H1 (cell line): ENCODE results near the gene ETV5.

ENCODE experiments used
- BRCA1 ChIP-seq: IDR thresholded peaks from 2 replicates; pipeline ENCODE4 v1.6.1; 2012; ENCODE audit warnings: low read depth, low read length, improper control_type of control experiment
- EGR1 ChIP-seq: IDR thresholded peaks from 2 replicates; pipeline ENCODE4 v1.6.1; 2011; ENCODE audit warnings: low read depth, low read length, borderline replicate concordance
- EZH2 ChIP-seq: fragments of 200-600 bp; sonication (generic); IDR thresholded peaks from 2 replicates; pipeline ENCODE4 v1.7.1; 2012; ENCODE audit warnings: low read depth, mild to moderate bottlenecking, moderate library complexity, low read length, inconsistent platforms; ENCODE audit not compliant: severe bottlenecking
- PHF8 ChIP-seq: fragments of 200-600 bp; sonication (generic); conservative IDR thresholded peaks from 2 replicates; pipeline ENCODE4 v1.7.1; 2012; ENCODE audit warnings: low read depth, mild to moderate bottlenecking, inconsistent platforms, low read length, moderate library complexity
- RXRA ChIP-seq: IDR thresholded peaks from 2 replicates; pipeline ENCODE4 v1.6.1; 2011; ENCODE audit warnings: low read depth, mild to moderate bottlenecking, low read length, moderate library complexity; ENCODE audit not compliant: insufficient read depth
- TF ChIP-seq, protein P1 (sequence below), 3 experiments: IDR thresholded peaks; 1 replicate in 2 of 3; 2 replicates in 1 of 3; pipeline versions ENCODE4 v1.5.1 to v1.6.1; 2011; ENCODE audit warnings: low read length in 3 of 3, mild to moderate bottlenecking in 3 of 3, inconsistent platforms in 2 of 3, low read depth in 1 of 3, moderate library complexity in 1 of 3; ENCODE audit not compliant: insufficient read depth in 1 of 3; ENCODE audit errors: control extremely low read depth in 1 of 3

DNA sequence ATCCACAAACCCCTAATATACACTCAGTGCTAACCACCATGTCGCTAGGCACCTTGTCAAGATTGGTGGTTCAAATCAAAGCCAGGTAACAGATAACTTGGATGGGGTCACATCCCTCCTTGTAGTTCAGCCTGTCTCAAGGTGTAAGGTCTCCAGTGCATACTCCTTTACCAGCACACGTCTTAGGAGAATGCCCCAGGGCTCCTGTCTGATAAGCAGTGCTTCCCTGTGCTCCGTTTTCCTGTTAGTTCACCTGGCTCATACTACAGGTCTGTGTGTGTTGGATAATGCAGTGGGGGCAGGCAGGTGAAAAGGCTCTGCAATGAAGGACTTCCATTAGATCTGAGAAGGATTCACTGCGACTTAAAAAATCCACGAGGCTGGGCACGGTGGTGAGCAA is 50.7 kb downstream of the ETV5 start:
- TF ChIP-seq EGR1 (no peak), BRCA1 (no peak), RXRA (no peak), EZH2 (no peak), PHF8 (no peak)
- TF ChIP-seq, protein P1, sequence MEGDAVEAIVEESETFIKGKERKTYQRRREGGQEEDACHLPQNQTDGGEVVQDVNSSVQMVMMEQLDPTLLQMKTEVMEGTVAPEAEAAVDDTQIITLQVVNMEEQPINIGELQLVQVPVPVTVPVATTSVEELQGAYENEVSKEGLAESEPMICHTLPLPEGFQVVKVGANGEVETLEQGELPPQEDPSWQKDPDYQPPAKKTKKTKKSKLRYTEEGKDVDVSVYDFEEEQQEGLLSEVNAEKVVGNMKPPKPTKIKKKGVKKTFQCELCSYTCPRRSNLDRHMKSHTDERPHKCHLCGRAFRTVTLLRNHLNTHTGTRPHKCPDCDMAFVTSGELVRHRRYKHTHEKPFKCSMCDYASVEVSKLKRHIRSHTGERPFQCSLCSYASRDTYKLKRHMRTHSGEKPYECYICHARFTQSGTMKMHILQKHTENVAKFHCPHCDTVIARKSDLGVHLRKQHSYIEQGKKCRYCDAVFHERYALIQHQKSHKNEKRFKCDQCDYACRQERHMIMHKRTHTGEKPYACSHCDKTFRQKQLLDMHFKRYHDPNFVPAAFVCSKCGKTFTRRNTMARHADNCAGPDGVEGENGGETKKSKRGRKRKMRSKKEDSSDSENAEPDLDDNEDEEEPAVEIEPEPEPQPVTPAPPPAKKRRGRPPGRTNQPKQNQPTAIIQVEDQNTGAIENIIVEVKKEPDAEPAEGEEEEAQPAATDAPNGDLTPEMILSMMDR (IDR thresholded peaks at IDR 0.05; ENCODE audit: control extremely low read depth in 1 of 3, insufficient read depth in 1 of 3, low read depth in 1 of 3, low read length in 3 of 3): no peak
